Osteoblast (primary cell): ENCODE measurements around the gene TLE5. TPM values are rescaled to one million over a fixed set of nuclear protein-coding genes. Genes with fewer than 3 reads are reported as not detected.

ENCODE experiments used
- DNase-seq: peaks from one replicate; pipeline ENCODE4 v3.0.0; 2011; ENCODE audit warnings: low spot score, mixed read lengths; ENCODE audit not compliant: insufficient read length; ENCODE audit errors: missing footprints
- H2AFZ ChIP-seq: 2 replicates; pipeline ENCODE4 v1.6.0; 2011; ENCODE audit warnings: mild to moderate bottlenecking, low read length
- H3K27ac ChIP-seq: 2 replicates; pipeline ENCODE4 v1.5.1; 2011; ENCODE audit warnings: mild to moderate bottlenecking, low read depth, low read length, moderate library complexity
- H3K27me3 ChIP-seq: 2 replicates; pipeline ENCODE4 v1.6.0; 2012; ENCODE audit warnings: mild to moderate bottlenecking, control low read depth, inconsistent platforms, low read length, moderate library complexity; ENCODE audit not compliant: insufficient read depth
- H3K36me3 ChIP-seq: 2 replicates; pipeline ENCODE4 v1.5.1; 2011; ENCODE audit warnings: mild to moderate bottlenecking, low read length, control low read depth, moderate library complexity; ENCODE audit not compliant: insufficient read depth
- H3K4me1 ChIP-seq: 2 replicates; pipeline ENCODE4 v1.5.1; 2011; ENCODE audit warnings: mild to moderate bottlenecking, low read length, control low read depth, moderate library complexity; ENCODE audit not compliant: insufficient read depth
- H3K4me2 ChIP-seq: 2 replicates; pipeline ENCODE4 v1.6.0; 2011; ENCODE audit warnings: mild to moderate bottlenecking, low read length; ENCODE audit not compliant: insufficient read depth
- H3K4me3 ChIP-seq: fragments of 200-600 bp; sonication (generic); 3 replicates; pipeline ENCODE4 v1.5.1; 2012; ENCODE audit warnings: mild to moderate bottlenecking, low read length, inconsistent platforms; ENCODE audit not compliant: insufficient read depth
- H3K79me2 ChIP-seq: 2 replicates; pipeline ENCODE4 v1.6.0; 2012; ENCODE audit warnings: mild to moderate bottlenecking, low read length, control low read depth, inconsistent platforms; ENCODE audit not compliant: insufficient read depth
- H3K9me3 ChIP-seq: 2 replicates; pipeline ENCODE4 v1.5.1; 2011; ENCODE audit warnings: low read depth, low read length, control low read depth
- H4K20me1 ChIP-seq: 2 replicates; pipeline ENCODE4 v1.6.0; 2012; ENCODE audit warnings: mild to moderate bottlenecking, low read length, control low read depth; ENCODE audit not compliant: insufficient read depth
- total RNA-seq: library from RNA; depleted of rRNA; stranded (reverse); fragments of >200 nt; gene quantifications from 2 replicates; pipeline ENCODE4 v1.2.3, GENCODE V29; 2012
- TF ChIP-seq, protein P1 (sequence below): IDR thresholded peaks from 2 replicates; pipeline ENCODE4 v1.5.1; 2011; ENCODE audit warnings: mild to moderate bottlenecking, low read depth, low read length, moderate library complexity; ENCODE audit errors: extremely low read depth

The TLE5 gene
- total RNA-seq, 1 donor = 211 TPM

DNA sequence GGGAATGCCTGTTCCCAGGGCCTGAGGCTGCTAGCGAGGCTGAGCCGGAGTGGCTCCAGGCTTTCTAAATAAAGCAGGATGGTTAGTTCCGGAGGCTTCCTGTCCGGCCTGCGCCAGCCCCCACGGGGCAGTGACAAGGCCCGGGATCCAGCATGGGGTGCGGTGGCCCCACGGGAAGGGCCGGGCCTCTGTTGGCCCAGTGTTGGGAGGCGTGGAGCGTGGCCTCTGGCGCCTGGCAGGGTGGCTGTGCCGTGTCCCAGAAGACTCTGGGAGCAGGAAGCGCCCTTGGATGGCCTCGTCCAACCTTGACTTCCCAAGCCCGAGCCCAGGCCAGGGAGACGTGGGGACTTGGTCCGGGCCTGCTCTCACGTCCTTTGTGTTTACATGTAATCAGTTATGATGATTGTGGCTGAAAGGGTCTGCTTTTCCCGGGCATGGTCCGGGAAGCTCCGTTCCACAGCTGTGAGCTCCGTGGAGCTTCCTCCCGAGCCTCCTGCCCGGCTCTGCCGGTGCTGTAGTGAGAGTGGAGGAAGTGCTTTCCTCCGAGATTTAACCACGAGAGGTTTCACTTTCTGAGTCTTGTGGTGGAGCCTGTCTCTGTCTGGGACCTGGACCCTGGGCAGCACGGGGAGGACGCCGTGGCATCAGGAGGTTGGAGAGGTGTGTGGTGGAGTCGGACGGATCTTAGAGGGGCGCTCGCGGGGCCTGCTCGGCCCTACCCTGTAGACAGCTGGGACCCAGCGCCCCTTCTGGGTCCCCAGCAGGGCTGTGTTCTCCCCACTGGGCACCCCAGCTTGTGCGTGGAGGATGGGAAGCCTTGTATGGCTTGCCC, 36.4 kb upstream of the TLE5 start:
- Histone ChIP-seq H3K4me3 (peak overlapping the region; percentile 64), H3K9me3 (no peaks in the 10 kb centered on the region), H3K79me2 (peaks cover 89% of the 10 kb centered on the region), H3K27me3 (no peaks in the 10 kb centered on the region), H3K4me2 (peak overlapping the region; percentile 95), H3K27ac (peak overlapping the region; percentile 71), H3K36me3 (no peaks in the 10 kb centered on the region), H2AFZ (peak overlapping the region; percentile 81), H4K20me1 (peaks cover 76% of the 10 kb centered on the region), H3K4me1 (peaks cover 40% of the 10 kb centered on the region)
- DNase-seq = peak; percentile 96
- TF ChIP-seq, protein P1, sequence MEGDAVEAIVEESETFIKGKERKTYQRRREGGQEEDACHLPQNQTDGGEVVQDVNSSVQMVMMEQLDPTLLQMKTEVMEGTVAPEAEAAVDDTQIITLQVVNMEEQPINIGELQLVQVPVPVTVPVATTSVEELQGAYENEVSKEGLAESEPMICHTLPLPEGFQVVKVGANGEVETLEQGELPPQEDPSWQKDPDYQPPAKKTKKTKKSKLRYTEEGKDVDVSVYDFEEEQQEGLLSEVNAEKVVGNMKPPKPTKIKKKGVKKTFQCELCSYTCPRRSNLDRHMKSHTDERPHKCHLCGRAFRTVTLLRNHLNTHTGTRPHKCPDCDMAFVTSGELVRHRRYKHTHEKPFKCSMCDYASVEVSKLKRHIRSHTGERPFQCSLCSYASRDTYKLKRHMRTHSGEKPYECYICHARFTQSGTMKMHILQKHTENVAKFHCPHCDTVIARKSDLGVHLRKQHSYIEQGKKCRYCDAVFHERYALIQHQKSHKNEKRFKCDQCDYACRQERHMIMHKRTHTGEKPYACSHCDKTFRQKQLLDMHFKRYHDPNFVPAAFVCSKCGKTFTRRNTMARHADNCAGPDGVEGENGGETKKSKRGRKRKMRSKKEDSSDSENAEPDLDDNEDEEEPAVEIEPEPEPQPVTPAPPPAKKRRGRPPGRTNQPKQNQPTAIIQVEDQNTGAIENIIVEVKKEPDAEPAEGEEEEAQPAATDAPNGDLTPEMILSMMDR = no peak

DNA sequence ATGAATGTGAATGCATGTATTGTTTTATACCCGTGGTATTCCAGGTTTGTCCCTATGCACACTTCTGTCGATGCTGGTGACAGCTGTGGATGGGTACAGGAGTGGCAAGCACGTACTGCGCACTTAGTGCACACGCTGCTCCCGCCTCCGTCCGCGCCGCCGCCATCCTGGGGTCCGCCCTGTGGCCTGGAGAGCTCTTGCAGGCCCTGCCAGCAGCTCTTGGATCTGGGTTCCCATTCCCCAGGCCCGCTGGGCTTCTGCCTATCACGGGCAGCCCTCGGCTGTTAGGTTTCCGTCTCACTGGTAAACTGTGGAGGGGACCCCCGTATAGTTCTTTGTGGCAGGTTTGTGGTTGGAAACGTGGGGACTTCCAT, 35.8 kb upstream of the TLE5 start:
- H3K79me2 ChIP-seq = peaks cover 86% of the 10 kb centered on the region
- H3K9me3 ChIP-seq = no peaks in the 10 kb centered on the region
- DNase-seq = peak; percentile 99
- H3K4me1 ChIP-seq = peaks cover 36% of the 10 kb centered on the region
- peak overlapping the region; percentile 64 for H3K4me3 ChIP-seq
- peak overlapping the region; percentile 81 for H2AFZ ChIP-seq
- peak overlapping the region; percentile 95 for H3K4me2 ChIP-seq
- no peaks in the 10 kb centered on the region for H3K36me3 ChIP-seq
- no peaks in the 10 kb centered on the region for H3K27me3 ChIP-seq
- TF ChIP-seq, protein P1 = peak; percentile 13
- H4K20me1 ChIP-seq = peaks cover 73% of the 10 kb centered on the region
- peak overlapping the region; percentile 71 for H3K27ac ChIP-seq

DNA sequence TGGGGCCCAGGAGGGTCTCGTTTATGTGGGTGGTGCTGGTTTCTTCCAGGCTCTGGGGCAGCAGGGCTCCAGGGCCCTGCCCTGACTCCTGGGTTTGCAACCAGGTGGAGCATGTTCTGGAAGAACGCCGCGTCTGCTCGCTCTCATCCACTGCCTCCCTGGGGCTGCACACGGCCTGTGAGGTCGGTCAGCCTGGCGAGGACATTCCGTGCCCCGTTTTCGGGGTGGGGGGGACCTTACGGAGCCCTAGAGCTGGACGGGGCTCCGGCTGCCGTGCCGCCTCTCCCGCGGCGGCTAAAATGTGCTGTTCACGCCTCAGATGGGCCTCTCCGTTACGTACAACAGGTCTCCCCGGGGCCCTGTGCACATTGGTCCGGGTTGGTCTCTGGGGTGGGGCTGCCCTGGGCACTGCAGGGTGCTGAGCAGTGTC, 35.2 kb upstream of the TLE5 start:
- TF ChIP-seq, protein P1 = no peak
- DNase-seq = peak; percentile 88
- Histone ChIP-seq H3K36me3 (no peaks in the 10 kb centered on the region), H3K4me3 (peak overlapping the region; percentile 64), H4K20me1 (peaks cover 68% of the 10 kb centered on the region), H3K4me1 (peaks cover 36% of the 10 kb centered on the region), H3K9me3 (no peaks in the 10 kb centered on the region), H3K27me3 (no peaks in the 10 kb centered on the region), H2AFZ (peak overlapping the region; percentile 72), H3K79me2 (peaks cover 80% of the 10 kb centered on the region), H3K27ac (peak overlapping the region; percentile 71), H3K4me2 (peak overlapping the region; percentile 95)

DNA sequence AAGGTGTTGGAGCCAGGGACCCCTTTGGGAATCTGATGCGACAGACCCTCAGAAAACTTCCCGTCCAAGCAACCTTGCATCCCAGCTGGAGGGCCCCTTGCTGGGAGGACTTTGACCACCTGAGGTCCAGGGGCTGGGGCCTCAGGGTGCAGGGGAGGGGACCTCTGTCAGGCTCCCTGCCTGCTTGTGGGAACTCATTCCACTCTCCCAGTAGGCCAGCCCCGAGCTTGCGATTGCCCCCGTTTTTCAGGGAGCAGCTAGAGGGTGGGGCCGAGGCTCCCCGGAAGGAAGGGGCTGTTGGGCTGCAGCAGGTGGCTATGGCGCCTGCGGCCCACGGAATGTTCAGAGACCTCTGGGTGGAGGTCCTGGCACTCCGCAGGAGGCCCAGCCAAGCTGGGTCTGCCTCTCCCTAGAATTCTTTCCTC, 34.6 kb upstream of the TLE5 start:
- H3K36me3 ChIP-seq = no peaks in the 10 kb centered on the region
- peak; percentile 80 for DNase-seq
- no peak overlapping the region for H3K27ac ChIP-seq
- no peaks in the 10 kb centered on the region for H3K9me3 ChIP-seq
- H4K20me1 ChIP-seq = peaks cover 63% of the 10 kb centered on the region
- H3K4me3 ChIP-seq = peak overlapping the region; percentile 64
- no peaks in the 10 kb centered on the region for H3K27me3 ChIP-seq
- H3K4me1 ChIP-seq = peaks cover 36% of the 10 kb centered on the region
- TF ChIP-seq, protein P1 = no peak
- H3K79me2 ChIP-seq = peaks cover 75% of the 10 kb centered on the region
- H2AFZ ChIP-seq = no peak overlapping the region
- H3K4me2 ChIP-seq = peak overlapping the region; percentile 95
